Activated T-cell treated with anti-CD3 and anti-CD28 coated beads for 4 hours (primary cell): ENCODE measurements around the gene CATSPER1.
"Not testable (repeated sequence)": the region's sequence is repeated elsewhere in the genome, so short reads cannot be mapped to it uniquely, and the experiment has no call there.

Source experiments
- DNase-seq: peaks from one replicate; pipeline ENCODE4 v3.0.0-alpha.2; 2020

The CATSPER1 gene

DNA sequence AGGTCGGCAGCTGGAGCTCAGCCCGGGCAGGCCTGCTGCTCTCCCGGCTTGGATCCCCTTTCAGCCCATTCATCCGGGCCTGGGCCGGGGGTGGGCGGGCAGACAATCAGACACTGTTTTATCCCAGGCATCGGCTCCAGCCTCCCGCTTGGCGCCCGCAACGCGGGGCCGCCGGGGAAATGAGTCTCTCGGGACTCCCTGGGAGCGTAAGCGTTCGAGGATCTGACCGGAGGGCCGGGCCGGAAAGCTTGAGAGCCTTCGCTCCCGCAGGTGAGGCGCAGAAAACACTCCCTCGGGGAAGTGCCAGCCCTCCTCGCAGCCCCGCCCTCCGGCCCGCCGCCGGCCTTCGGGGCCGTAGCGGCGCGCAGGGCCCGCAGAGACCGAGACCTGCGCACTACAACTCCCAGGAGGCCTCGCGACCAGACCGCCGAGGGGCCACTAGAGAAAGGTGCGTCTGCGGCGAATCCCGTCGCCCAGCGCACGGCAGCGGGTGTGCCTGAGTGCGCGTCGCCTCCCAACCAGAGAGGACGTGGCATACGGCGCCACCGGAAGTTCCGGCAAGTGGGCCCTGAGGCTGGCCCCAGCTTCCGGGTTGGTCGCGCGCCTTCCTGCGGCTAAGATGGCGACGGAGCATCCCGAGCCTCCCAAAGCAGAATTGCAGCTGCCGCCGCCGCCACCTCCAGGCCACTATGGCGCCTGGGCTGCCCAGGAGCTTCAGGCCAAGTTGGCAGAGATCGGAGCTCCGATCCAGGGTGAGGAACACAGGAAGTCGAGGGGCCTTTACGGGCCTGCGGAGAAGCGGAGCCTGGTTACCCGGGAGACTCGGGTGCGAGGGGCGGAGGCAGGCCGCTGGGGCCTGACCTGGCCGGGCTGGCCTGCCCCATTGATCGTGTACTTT is 25.7 kb upstream of the CATSPER1 start, which contains the start of gene SF3B2:
TSS of gene SF3B2 (plus strand) at position 599 of the 898 bp plus-strand sequence. CDS start at position 620, 21 bp downstream.
- DNase-seq = peak; percentile 87

DNA sequence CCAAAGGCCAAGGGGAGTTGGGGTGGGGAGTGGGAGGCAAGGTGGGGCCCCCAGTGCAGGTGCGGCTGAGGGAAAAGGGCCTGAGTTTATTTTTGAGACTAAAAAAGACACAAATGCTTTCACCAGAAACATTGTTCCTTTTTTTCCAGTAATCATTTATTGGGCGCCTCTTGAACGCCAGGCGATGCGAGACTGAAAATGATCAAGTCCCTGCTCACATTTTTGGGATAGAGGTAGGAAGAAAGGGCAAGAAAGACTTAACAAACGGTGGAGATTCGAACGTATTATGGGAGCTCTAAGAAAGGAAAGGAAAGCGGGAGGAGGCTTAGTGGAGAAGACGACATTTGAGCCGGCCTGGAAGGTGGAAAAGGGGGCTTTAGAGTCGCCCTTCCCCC is 25.1 kb upstream of the CATSPER1 start:
- no peak for DNase-seq

DNA sequence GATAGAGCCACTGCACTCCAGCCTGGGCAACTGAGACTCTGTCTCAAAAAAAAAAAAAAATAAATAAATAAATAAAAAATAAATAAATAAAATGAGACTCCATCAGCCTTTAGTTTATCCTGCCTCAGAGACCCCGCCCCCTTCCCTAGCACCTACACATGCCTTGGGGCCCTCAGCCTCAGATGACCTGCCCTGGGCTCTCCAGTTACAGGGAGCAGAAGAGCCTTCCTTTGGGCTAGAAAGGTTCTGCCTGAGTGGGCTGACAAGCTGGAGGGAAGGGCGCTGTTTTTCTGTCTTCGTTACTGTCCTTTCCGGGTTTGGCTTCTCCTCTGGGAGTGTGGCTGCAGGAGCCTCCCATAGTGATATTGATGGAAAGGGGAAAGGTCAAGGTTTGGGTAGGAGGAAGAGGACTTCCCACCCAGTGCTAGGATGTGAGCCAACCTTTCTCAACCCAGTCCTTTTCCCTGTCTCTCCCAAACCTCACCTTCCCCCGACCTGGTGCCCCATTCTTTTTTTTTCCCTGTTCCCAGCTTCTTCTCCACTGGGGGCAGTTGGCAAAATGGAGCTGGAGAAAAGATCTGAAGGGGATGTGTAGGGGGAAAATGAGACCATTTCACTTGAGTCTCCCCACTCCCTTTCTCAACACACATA is 24.4 kb upstream of the CATSPER1 start:
- DNase-seq = no peak

DNA sequence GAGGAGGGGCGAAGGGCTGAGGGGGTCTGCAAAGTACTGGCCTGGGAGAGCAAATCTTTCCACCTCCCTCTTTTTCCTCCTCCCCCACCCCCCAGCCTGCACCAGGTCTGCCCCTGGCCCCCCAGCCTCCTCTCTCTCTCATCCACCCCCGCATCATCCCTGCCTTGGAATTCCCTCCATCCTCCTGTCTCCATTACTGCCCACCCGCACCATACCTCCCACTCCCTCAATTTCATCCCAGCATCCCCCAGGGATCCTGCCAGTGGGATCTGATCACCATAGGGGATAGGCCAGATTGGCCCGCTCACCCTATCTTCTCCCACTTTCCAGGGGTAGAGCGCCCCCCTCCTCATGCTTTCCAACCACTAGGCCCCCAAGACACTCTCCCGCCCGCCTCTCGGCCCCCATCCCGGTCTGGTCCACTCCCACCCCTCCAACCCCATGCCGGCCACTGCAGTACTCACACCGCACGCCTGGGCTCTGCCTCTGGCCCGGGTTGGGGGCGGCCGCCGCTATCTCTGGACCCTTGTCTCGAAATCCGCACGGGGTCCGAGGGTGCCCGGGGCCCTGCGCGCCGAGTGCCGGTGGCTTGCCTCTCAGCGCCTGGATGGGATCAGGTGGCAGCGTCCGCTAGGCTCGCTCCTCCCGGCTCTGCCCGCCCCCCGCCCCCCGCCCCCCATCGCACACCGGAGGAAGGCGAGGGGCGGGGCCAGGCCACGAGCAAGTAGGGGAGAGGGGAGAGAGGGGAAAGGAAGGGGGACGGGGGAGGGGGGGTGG is 22.5 kb upstream of the CATSPER1 start, which contains the start of gene GAL3ST3:
TSS of gene GAL3ST3 (minus strand) at position 615 of the 777 bp plus-strand sequence. CDS start 3,746 bp downstream, outside the sequence.
- DNase-seq = no peak

DNA sequence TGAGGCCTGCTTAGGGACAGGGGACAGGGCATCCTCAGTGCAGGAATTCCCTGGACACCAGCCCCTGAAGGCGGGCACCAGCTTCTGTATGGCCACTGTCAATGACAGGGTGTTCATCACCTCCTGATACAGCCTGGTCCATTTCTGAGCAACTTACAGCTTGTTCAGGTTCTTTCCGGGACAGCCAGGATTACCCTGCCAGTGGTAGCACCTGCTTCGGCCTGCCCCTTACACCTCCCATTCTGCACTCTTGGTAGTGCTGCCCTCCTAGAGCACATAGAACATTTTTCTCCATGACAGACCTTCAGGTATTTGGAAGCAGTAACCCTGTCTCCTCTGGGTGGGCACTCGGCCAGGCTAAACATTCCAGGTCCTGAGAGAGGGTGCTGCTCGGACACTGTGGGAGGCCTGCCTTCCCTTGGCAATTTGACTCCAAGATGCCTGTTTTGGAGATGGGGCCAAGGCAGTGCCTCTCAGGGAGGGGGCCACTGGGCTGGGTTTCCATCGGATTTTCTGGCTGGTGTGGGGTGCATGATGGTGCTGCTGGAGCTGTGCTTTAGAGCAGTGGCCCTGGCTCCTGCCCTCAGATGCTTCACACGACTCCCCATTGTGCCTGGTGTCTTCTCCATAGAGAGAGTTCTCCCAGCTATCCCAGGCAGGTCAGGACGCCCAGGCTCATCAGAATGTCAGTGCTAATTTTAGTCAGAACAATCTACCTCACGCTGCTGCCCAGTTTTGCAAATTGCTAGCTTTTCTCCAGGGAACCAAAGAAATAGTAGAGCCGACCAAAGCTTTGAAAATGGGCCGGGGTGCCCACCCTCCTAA is 21.5 kb upstream of the CATSPER1 start:
- DNase-seq = no peak

DNA sequence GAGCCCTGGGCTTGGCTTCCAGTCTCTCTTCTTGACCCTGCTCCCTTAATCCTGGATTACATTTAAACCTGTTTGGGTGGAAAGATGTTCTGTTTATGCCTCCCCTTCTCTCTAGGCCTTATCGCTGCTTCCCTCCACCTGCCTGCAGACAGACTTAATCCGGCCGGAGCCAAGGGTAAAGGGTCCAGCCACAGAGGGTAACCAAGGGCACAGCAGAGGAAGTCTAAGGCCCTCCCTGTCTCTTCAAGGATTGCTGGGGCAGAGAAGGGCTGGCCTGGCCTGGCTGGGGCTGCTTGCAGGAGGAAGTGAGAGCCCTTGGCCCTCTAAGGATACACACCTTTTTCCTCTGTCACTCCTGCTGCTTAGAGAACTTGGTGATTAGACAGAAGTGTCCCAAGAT is 20.6 kb upstream of the CATSPER1 start:
- no peak for DNase-seq

DNA sequence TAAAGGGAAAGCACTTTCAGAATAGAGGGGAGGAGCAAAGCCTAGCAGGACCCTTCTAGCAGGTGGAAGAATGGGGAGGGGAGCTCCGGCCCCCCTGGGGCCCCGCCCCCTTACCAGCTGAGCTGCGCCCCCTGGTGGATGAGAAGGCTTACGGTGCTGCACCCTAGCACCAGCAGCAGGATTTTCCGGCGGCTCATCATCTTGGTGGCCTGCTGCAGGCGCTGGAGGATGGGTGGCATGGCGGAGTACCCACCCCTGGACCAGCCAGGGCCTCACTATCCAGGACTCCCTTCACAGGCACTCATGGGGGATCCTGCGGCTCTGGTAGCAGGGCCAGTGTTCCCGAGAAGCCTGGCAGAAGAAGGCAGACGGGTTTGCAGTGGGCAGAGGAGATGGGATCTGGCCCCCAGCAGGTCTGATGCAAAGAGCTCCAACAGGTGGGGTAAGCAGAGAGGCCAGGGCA is 18.9 kb upstream of the CATSPER1 start:
- DNase-seq = peak; percentile 81

DNA sequence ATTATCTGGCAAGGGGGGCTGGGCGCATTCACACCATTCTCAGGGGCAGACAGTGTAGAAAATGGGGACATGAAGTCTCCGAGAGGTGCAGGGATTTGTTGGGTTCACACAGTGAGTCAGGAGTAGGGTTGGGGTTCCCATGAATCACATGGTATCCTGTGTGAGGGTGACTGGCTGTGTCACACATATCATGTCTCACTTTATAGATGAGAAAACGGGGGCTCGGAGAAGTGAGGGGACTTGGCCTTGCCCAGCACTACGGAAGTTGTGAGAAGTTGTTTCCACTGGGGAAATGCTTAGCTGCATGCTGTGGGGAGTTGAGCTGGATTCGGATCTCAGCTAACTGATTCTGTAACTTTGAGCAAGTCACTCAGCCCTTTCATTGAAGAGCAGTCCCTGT is 18.5 kb upstream of the CATSPER1 start:
- DNase-seq = no peak

DNA sequence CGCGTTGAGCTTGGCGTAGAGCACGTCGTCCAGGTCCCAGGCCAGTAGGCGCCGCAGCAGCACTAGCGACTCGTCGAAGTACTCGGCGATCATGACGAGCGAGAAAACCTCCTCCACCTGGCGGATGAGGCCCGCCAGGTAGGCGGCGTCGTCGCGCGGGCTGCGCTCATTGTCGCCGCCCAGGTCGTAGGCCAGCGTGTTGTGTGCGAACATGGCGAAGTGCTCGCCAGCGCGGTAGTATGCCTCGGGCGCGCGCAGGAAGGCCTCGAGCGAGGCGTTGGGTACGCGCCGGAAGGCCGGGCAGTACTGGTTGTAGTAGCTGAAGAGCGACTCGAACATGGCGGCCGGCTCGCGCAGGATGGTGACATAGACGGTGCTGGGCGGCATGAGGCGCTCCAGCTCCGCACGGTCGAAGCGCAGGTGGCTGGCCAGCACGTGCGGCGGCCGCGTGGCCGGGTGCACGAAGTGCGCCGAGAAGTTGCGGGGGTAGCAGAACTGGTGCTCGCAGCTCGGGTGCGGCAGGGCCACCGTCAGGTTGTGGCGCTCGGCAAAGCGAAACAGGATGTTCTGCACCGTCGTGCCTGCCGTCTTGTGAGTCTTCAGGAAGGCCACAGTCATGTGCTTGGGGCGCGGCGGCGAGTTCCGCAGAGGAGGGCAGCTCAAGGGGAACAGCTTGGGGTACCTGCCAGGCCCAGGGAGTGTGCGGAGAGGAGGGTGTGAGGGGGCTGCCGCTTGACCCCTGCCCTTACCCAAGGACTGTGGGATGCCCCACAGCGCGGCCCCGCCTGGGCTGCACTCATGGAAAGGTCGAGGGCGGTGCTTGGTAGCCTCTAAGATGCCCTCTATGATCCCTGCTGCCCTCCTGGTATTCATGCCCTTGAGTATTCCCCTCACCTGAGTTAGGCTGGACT is 17.0 kb upstream of the CATSPER1 start:
- DNase-seq = no peak

DNA sequence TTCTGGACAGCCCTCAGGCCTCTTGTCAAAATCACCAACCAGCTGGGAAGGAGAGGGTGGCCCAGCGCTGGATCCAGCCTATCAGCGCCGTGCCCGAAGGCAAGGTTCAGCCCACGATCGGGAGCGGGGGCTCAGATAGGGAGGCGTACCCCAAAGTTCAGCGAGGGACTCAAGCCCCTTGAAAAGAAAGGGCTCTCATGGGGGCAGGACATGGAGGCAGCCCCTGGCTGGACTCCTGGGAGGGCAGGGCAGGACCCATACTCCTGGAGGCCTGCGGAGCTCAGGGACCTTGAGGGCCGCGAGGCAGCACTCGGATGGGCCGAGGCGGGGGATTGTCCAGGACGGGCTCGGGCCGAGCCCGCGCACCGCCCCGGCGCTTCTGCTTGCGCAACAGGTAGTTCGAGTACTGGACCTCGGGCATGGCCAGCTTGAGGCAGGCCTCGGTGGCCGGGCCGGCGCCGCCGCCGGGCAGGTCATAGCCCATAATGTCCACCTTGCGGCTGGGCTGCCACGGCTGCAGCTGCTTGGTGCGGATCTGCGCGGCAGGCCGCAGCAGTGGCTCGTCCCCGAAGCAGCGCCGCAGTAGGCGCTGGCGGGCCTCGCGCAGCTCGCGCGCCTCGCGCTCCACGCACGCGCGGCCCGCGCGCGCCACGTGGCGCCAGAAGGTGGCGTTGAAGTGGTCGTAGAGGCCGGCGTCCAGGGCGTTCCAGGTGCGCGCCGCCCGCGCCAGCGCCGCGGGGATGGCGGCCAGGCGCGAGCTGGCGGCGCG is 16.1 kb upstream of the CATSPER1 start:
- no peak for DNase-seq

DNA sequence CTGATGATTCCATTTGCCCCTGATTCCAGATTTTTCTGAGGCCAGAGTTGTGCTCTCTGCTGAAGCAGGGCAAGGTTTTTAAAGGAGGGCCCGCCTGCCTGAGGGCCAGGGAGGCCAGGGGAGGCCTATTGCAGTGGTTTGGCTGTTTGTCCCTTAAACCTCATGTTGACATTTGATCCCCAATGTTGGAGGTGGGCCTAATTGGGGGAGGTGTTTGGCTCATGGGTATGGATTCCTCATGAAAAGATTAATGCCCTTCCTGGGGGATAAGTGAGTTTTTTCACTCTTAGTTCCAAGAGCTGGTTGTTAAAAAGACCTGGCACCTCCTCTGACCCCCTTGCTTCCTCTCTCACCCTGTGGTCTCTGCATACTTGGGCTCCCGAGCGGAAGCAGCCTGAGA is 13.5 kb upstream of the CATSPER1 start:
- no peak for DNase-seq

DNA sequence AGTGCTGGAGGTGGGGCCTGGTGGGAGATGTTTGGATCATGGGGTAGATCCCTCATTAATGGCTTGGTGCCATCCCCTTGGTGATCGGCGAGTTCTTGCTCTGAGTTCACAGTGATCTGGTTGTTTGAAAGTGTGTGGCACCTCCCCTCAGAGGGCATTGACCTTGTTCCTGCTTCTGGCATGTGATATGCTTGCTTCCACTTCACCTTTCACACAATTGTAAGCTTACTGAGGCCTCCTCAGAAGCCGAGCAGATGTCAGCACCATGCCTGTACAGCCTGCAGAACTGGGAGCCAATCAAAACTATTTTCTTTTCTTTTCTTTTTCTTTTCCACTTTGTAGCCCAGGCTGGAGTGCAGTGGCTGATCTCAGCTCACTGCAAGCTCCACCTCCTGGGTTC is 11.0 kb upstream of the CATSPER1 start:
- no peak for DNase-seq

DNA sequence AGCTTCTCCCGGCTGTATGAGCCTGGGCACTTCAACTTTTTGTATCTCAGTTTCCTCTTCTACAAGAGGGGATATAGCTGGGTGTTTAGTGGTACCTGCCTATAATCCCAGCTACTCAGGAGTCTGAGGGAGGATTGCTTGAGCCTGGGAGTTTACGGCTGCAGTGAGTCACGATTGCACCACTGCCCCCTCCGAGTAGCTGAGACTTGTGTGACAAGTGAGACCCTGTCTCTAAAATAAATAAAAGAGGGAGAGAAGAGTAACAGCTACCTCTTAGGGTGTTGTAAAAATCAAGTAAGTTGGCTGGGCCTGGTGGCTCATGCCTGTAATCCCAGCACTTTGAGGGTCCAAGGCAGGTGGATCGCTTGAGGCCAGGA is 10.0 kb upstream of the CATSPER1 start:
- no peak for DNase-seq

DNA sequence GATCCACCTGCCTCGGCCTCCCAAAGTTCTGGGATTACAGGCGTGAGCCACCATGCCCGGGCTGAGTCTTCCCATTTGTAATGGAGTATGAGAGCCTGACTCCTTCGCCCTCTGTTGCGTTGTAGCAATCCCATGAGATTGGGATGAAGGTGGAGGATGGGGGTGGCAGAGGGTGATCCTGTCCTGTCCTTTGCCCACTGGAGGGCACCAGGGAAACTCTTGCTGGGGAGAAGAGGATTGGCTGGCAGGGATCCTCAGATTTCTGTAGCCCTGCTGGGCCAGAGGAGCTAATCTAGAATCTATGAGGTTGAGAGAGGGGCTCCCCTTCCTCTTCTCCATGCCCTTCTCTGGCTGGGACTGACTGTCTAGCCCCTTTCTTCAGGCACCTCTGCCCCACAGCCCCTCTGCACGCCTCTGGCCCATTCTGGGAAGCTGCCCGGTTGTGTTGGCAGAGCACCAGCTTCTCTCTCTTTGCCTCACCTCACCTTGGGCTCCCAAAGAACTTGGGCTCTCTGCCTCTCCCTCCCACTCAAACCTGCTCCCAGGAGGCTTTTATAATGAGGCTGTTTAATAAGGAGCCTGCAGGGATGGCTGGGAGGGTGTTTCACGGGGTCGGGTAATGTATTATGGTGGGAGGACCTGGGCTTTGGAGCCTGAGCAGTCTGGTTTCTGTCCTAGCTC is 9.5 kb upstream of the CATSPER1 start:
- no peak for DNase-seq

DNA sequence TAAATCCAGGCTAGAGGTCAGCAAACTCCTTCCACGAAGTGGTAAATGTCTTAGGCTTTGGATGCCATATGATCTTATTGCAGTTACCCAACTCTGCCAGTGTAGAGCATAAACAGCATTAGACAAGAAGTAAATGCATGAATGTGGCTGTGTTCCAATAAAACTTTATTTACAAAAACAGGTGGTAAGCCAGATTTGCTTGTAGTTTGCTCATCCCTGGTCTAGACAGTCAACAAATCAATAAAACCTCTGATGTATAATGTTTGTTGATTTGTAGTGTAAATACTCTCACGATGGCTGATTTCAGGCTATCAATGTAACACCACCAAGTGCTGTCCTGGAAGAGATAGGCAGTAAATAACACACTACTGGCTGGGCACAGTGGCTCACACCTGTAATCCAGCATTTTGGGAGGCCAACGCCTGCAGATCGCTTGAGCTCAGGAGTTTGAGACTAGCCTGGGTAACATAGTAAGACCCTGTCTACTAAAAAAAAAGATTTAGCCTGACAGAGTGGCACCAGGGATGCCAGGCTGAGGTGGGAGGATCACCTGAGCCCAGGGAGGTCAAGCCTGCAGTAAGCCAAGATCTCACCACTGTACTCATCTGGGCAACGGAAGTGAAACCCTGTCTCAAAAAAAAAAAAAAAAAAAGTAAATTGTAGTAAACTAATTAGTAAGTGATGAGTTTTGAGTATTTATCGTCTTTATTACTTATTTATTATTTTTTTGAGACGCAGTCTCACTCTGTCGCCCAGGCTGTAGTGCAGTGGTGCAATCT is 6.9 kb upstream of the CATSPER1 start:
- no peak for DNase-seq

DNA sequence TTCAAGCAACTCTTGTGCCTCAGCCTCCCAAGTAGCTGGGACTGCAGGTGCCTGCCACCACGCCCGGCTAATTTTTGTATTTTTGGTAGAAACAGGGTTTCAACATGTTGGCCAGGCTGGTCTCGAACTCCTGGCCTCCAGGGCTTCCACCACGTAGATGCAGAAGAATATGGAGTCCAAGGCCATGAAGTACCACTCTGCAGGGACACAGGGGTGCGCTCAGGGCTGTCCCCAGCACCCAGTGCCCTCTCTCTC is 3.2 kb downstream of the CATSPER1 start:
- DNase-seq = not testable (repeated sequence)

DNA sequence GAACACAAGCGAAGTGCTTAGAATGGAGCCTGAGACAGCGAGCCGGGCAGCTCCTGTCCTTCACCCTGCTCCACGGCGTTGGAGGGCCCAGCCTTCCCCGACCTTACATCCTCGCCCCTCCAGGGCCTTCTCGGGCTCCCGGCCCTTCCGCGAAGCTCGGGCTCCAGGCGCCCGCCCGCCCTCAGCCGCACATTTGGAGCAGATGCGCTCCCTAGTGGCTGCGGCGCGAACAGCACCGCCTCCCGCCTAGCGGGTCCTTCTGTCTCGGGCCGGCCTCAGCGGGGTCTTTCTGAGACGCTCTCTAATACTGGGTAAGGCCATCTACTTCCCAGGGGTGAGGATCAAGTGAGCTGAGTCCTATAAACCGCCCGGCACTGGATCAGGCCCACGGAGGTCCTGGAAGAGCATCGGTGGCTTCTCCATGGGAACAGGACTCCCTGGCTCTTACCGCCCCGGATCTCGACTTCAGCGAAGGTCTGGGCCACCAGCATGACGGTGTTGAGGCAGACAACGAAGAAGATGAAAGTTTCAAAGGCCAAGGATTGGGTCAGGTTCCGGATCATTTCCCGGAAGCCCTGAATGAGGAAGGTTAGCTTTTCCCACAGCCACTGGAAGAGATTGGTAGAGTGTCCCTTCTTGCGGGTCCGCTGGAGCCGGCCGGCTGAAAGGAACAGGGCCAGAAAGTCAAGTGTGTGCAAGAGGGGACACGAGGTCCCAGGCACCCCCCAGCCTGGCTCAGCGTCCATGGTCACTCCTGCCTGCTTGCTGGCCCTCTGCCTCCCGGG is 3.7 kb downstream of the CATSPER1 start:
- DNase-seq = peak; percentile 78

DNA sequence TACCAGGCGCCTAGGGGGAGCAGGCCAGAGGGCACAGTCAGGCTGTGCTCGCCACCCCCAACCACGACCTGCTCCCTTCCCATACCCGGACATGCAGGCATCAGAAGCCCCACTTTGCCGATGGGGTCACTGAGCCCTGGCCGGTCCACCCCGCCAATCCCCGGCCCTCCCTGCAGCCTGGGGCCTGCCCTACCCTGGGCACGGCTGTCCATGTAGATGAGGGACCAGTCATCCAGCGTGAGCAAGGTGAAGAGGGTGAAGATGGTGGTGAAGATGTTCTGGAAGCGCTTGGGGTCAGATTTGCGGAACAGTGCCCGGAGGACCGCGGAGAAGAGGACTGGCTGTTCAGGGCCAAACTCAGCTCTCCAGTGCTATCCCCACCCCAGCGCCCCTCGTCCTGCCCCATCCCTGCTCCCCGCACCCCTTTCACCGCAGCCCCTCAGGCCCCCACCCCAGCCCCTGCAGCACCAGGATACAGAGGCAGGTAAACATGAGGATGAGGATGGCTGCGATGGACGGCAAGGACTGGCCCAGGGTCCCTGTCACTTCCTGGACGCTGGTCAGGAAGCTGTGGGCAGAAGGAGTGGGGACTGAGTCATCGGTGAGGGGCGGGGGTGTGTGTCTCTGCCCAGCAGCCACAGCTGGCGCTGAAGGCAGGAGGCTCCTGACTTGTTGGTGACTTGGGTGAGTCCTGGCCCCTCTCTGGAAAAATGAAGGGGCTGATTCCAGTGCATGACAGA is 5.5 kb downstream of the CATSPER1 start:
- no peak for DNase-seq
